Measurements from ENCODE around the gene IRS1.
A peak's percentile ranks its signal among the peaks of the same experiment; 100 is the strongest.

IRS1 gene

DNA sequence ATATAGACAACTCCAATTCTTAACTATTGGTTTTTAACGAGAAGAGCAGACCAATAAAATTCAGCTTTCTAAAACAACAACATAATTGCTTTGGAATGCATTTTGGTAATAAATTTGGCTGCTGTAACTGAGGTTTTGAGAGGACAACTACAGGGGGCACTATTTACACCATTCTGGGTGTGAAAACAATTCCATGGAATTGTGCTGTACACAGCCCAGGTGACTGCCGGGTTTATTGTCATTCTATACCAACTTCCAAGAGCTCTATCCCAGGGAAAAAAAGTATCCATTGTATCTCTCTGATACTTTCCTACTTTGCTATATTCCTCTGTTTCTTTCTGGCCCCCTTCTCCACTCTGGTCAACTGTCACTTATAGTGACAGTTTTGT, 38.4 kb downstream of the IRS1 start:
- TF ChIP-seq, protein P1, sequence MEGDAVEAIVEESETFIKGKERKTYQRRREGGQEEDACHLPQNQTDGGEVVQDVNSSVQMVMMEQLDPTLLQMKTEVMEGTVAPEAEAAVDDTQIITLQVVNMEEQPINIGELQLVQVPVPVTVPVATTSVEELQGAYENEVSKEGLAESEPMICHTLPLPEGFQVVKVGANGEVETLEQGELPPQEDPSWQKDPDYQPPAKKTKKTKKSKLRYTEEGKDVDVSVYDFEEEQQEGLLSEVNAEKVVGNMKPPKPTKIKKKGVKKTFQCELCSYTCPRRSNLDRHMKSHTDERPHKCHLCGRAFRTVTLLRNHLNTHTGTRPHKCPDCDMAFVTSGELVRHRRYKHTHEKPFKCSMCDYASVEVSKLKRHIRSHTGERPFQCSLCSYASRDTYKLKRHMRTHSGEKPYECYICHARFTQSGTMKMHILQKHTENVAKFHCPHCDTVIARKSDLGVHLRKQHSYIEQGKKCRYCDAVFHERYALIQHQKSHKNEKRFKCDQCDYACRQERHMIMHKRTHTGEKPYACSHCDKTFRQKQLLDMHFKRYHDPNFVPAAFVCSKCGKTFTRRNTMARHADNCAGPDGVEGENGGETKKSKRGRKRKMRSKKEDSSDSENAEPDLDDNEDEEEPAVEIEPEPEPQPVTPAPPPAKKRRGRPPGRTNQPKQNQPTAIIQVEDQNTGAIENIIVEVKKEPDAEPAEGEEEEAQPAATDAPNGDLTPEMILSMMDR (IDR thresholded peaks at IDR 0.05; ENCODE audit: control insufficient read depth, insufficient read depth, low read depth, low read length, missing control alignments) = no peak
- DNase-seq (ENCODE audit: low read depth) = no peak
- H3K4me3 ChIP-seq (ENCODE audit: control insufficient read depth, low read depth, low read length) = no peak overlapping the region

GRCh38 chr2:226760412-226761194, 39.0 kb downstream of the IRS1 start:
- no peak overlapping the region for H3K4me3 ChIP-seq (ENCODE audit: control insufficient read depth, low read depth, low read length)
- TF ChIP-seq, protein P1 (IDR thresholded peaks at IDR 0.05; ENCODE audit: control insufficient read depth, insufficient read depth, low read depth, low read length, missing control alignments) = no peak
- DNase-seq (ENCODE audit: low read depth) = peak; percentile 68

GRCh38 chr2:226759768-226760167, 39.9 kb downstream of the IRS1 start:
- TF ChIP-seq, protein P1 (IDR thresholded peaks at IDR 0.05; ENCODE audit: control insufficient read depth, insufficient read depth, low read depth, low read length, missing control alignments) = no peak
- no peak for DNase-seq (ENCODE audit: low read depth)

DNA sequence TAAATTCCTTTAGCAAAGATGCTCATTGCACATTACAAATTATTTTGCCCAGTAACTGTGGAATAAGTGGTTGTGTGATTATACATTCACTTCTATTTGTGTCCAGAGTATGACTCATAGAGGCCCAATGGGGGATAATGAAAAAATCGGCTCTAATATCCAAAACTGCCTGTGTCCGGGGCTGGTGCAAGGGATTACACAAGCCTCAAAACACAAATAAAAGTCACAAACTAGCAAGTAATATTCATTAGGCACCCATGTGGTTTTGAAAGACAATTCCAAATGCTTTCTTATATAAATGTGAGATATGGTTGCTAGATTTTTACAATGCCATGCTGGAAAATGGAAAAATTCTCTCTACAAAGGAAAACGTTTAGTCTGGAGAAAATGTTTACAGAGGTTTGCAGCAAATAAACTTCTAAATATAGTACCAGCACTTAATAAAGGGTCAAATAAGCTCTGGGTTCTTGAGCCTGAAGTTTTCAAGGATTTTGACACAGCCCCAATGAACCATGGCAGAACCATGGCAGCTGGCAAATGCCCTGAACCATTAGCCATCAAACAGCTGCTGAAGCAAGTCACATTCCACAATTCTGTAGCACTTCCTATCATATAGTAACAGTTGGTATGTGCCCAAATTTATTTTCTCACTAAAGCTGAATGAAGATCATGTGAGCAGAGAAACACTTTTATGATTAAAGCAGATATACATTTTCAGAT, 40.5 kb downstream of the IRS1 start:
- no peak for DNase-seq (ENCODE audit: low read depth)

More at GRCh38 chr2:226759768-226760167, 39.9 kb downstream of the IRS1 start:
- no peak overlapping the region for H3K4me3 ChIP-seq (ENCODE audit: control insufficient read depth, low read depth, low read length)

GRCh38 chr2:226756131-226756530, 43.5 kb downstream of the IRS1 start:
- DNase-seq (ENCODE audit: low read depth) = no peak

More for the DNA sequence above, 40.5 kb downstream of the IRS1 start:
- TF ChIP-seq, protein P1 (IDR thresholded peaks at IDR 0.05; ENCODE audit: control insufficient read depth, insufficient read depth, low read depth, low read length, missing control alignments) = no peak
- H3K4me3 ChIP-seq (ENCODE audit: control insufficient read depth, low read depth, low read length) = no peak overlapping the region

DNA sequence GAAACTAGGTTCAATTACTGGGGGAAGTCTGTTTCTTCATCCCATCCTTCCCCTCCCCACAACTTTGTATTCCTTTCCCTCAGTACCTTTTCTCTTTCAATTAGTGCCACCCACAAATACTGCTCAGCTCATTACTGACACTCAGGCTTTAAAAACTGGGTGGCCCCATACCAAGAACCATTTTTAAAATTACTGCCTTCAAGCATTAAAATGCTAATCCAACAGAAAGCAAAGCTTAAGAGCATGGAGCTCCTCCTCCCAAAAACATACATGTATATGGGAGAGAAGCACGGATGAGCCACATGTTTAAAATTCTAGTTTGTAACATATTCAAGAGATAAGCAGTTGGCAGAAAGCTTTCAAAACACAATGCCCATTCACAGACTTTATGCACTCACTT, 44.0 kb downstream of the IRS1 start:
- TF ChIP-seq, protein P1 (IDR thresholded peaks at IDR 0.05; ENCODE audit: control insufficient read depth, insufficient read depth, low read depth, low read length, missing control alignments) = no peak
- DNase-seq (ENCODE audit: low read depth) = no peak
- H3K4me3 ChIP-seq (ENCODE audit: control insufficient read depth, low read depth, low read length) = no peak overlapping the region

More at GRCh38 chr2:226756131-226756530, 43.5 kb downstream of the IRS1 start:
- H3K4me3 ChIP-seq (ENCODE audit: control insufficient read depth, low read depth, low read length) = no peak overlapping the region
- TF ChIP-seq, protein P1 (IDR thresholded peaks at IDR 0.05; ENCODE audit: control insufficient read depth, insufficient read depth, low read depth, low read length, missing control alignments) = no peak
